GM03348 (cell line): Measurements from ENCODE around the gene CACNG3.
"Not testable (repeated sequence)": the region's sequence is repeated elsewhere in the genome, so short reads cannot be mapped to it uniquely, and the experiment has no call there.

Experiments
- DNase-seq: peaks from one replicate; pipeline ENCODE4 v3.0.0; 2012; ENCODE audit warnings: low spot score

Gene CACNG3

DNA sequence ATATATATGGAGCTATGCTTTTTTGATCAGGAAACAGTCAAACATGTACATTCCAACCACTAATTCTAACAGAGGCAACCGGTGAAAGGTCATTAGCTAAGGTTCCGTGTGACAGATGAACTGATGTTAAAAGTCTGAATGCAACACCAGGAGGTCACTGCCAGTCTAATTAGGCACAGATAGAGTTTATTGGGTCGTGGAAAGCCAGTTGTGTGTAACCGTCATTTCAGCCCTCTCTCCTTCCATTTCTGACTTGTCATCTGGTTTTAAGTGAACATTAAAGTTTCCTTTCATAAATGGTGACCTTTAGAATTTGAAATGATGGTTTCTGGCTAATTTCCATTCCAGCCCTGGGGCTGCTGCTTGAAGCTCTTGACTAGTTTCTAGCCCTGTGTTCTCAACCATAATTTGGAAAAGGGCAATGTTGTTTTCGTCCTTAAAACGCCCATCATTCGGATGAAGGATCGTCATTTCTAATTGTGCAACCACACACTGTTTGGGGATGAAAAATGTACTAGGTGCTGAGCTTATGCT is 23.9 kb downstream of the CACNG3 start:
- no peak for DNase-seq

- DNase-seq = no peak
Observed at GRCh38 chr16:24281466-24281865, 25.3 kb downstream of the CACNG3 start.

DNA sequence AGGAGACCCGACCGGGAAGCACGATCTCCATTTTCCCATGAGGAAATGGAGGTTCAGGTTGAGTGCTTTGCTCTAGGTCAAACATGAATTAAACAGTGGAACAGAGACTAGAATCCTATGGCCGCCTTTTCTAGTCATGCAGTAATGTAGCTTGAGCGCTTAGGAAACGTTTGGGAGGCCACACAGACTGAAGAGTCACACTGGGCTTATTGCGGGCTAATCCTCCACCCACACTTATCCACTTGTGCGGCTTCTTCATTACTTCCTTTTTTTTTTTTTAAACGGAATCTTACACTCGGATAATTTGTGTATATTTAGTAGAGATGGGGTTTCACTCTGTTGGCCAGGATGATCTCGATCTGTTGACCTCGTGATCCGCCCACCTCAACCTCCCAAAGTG is 26.0 kb downstream of the CACNG3 start:
- no peak for DNase-seq

DNA sequence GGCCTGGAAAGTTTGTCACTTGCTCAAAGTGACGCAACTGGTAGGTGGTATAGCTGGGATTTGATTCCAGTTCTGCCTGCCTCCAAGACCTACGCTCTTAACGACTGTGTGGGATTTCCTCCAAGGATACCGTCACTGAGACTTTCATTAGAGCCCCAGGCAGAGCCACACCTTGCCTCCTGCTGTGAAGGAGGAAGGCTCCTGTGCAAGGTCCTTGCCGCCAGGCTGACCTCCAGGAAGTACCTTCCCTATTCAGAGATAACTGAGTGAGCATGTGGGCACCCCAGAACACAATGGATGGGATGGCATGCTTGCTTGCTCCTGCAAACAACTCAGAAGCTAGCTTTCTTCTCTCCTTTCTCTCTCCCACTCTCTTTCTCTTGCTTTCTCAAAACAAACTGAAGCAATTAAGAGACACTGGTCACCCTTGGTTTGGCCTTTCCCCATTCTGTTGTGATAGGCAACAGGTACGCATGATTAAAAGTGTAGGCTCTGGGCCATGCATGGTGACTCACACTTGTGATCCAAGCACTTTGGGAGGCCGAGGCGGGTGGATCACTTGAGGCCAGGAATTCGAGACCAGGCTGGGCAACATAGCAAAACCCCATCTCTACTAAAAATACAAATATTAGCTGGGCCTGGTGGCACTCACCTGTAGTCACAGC is 30.7 kb downstream of the CACNG3 start:
- DNase-seq = no peak

- DNase-seq = no peak
Observed at GRCh38 chr16:24288516-24288915, 32.4 kb downstream of the CACNG3 start.

DNA sequence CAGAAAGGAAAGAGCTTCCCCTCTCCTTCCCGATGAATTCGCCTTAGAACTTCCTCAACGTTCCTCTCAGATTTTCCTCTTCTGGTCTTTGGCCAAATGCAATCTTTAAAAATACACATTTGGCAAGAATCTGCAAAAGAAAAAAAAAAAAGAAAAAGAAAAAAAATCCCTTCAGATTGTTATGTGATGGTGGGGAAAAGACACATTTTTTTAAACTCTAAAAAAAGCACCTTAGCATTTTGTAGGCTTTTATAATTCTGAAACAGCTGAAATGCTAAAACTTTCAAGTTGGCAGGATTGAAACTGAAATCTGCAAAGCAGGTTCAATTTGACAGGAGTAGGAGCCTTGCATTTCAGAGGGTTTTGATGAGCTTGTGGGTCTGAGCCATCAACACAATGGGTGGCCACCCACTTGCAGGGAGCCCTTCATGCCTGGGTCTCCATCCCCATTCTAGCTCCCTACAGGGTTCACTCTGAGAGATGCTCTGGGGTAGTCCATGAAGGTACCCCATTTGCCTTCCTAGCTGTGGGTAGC is 33.1 kb downstream of the CACNG3 start:
- no peak for DNase-seq

DNA sequence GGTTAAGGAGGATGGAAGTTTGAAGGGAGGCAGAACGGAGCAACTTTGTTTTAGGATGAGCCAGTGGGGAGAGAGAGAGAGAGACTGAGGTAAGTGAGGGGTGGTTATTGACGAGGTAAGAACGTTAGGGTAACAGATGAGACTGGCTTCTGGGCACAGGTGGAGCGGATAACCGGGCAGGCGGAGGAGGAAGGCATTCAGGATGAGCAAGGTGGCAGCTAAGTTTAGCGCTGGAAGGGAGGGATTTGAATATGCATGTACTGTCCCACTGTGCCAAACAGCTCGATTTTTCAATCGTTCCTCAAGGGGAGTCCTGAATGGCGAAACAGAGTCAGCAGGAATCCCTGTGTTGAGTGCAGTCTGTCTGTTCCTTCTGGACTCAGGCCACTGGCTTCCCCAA is 35.8 kb downstream of the CACNG3 start:
- DNase-seq = no peak

- DNase-seq = no peak
Observed at GRCh38 chr16:24294131-24294530, 38.0 kb downstream of the CACNG3 start.

GRCh38 chr16:24297375-24297774 is 41.2 kb downstream of the CACNG3 start:
- DNase-seq = no peak

DNA sequence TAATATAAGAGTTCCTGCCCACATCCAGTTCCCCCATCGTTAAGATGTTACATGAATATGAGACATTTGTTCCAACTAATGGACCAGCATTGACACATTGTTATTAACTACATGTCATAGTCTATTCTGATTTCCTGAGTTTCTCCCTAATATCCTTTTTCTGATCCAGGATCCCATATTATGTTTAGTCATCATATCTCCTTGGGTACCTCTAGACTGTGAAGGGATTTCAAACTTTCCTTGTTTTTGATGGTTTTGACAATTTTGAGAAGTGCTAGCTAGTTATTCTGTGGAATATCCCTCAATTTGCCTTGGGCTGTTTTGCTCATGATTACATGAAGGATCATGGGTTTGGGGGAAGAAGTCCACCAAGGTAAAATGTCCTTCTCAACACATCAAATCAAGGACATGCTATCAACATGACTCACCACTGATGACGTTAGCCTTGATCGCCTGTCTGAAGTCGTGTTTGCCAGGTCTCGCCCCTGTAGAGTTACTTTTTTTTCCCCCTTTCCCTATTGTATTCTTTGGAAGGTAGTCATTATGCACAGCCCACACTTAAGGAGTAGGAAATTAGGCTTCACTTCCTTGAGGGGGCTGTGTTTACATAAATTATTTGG is 42.5 kb downstream of the CACNG3 start:
- DNase-seq = no peak

DNA sequence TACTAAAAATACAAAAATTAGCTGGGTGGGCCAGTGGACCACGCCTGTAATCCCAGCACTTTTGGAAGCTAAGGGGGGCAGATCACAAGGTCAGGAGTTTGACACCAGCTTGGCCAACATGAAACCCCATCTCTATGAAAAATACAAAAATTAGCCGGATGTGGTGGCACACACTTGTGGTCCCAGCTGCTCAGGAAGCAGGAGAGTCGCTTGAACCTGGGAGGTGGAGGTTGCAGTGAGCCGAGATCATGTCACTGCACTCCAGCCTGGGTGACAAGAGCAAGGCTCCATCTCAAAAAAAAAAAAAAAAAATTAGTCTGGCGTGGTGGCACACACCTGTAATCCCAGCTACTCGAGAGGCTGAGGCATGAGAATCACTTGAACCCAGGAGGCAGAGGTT is 44.6 kb downstream of the CACNG3 start:
- DNase-seq = not testable (repeated sequence)

- DNase-seq = no peak
Observed at GRCh38 chr16:24302636-24303035, 46.5 kb downstream of the CACNG3 start.

GRCh38 chr16:24308200-24308599 is 52.1 kb downstream of the CACNG3 start:
- DNase-seq = no peak

DNA sequence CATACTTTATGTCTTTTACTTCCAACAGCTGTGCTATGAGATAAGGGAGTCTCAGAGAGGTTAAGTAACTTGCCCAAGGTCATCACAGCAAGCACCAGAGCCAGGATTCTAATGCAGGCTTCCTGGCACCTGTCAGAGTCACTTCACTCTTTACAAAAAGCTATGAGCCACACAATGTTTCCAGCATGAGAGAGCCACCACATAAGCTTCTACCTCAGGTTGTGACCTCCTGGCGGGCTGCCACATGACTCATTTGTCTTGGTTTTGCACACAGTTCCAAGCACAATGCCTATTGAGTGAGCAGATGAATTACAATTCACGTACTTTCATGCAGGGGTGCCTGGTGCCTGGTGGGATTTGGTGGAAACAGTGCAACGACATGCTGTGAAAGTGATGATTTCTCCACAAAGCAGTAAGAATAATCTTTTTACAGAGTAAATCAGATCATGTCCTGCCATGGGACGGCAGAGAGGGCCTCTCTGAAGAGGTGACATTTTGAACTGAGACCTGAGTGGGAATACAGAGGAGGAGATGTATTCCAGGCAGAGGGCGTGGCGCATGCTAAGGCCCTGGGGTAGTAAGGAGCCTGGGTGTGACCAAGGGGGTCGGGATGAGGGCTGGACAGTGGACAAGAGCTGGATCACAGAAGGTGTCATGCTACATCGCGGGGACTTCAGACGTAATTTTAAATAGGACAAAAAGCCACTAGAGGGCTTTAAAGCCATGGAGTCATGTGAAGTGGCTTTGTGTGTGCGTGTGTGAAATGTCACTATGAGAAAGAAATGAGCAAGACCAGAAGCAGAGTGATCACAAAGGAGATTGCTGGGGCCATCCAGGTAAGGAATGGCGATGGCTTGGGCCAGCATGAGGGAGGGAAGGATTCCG is 53.4 kb downstream of the CACNG3 start:
- DNase-seq = no peak

GRCh38 chr16:24315343-24315742 is 59.2 kb downstream of the CACNG3 start:
- no peak for DNase-seq

DNA sequence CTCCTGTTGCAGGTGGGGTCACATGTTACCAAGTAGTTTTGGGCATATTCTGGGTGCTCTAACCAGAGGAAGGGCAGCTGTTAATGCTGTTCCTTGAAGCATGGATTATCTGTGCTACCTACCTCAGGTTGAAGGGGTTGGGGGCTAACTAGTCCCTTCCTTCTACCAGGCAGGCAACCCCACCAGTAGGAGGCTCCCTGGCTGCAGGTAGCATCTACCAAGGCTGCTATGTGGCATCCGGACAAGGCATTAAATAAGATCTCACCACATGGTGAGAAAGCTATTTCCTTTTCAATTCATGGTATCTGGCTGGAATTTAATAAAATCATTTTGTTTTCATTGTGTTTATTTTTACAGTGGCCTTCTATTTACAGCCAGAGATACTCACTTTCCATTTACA is 62.5 kb downstream of the CACNG3 start:
- no peak for DNase-seq

- no peak for DNase-seq
Observed at GRCh38 chr16:24319126-24319814, 63.1 kb downstream of the CACNG3 start.

DNA sequence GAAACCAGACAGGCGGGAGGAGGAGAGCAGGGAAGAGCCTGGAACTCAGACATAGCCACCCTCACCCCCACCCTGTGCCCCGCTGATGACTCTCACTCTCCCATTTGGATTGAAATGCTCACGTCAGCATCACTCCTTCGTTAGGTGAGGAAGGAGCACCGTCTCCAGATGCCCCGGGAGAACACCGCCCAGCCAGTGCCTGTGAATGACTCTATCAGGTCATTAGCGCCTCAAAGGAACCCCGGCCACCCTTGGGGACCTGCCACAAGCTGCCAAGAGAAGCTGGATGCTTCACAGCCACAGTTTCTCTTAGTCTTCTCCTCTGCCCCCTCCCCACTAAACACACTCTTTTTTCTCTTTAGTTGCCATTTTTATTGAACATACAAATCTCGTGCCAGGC is 66.0 kb downstream of the CACNG3 start:
- DNase-seq = no peak

DNA sequence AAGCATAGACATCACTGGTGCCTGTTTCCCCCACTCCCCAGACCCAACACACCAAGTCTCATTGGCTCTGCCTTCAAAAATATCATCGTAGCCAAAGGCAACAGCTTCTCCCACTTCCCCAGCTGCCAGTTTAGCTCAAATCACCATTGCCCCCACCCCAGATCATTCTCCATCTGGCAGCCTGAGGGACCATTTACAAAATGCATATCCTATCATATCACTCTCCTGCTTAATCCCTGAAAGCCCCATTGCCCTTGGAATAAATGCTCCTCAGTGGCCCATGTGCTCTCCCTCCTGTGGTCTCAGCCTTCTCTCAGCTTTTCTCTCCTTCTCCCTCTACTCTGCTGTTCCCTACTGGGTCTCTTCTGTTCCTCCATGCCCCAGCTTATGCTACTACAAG is 68.3 kb downstream of the CACNG3 start:
- DNase-seq = no peak

- DNase-seq = no peak
Observed at GRCh38 chr16:24328835-24329452, 72.8 kb downstream of the CACNG3 start.

DNA sequence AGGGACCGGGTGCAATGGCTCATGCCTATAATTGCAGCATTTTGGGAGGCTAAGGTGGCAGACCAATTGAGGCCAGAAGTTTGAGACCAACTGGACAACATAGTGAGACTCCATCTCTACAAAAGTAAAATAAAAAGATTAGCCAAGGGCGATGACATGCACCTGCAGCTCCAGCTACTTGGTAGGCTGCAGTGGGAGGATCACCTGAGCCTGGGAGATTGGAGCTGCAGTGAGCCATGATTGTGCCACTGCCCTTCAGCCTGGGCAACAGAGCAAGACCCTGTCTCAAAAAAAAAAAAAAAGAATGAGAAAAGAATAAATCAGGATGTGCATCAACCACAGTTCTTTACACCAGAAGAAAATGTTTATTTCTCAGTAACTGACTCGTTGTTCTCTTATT is 76.0 kb downstream of the CACNG3 start:
- DNase-seq = no peak
